Natural killer cell (primary cell): ENCODE results near the gene ACSM2B. TPM values are rescaled to one million over a fixed set of nuclear protein-coding genes. Genes with fewer than 3 reads are reported as not detected.
"Not testable (repeated sequence)": the region's sequence is repeated elsewhere in the genome, so short reads cannot be mapped to it uniquely, and the experiment has no call there.

Source experiments
- ATAC-seq, 3 donors: fragments of 150-1000 bp in 2 of 3; fragments of 200-7000 bp in 1 of 3; cut with Tn5 transposase; 1 replicate in 1 of 3; 2 replicates in 2 of 3; pipeline ENCODE4 v1.10.0; 2021; ENCODE audit warnings: mild to moderate bottlenecking in 2 of 3, moderate library complexity in 2 of 3
- DNase-seq, 2 donors: peaks; one replicate each; pipeline versions ENCODE4 v3.0.0 to v3.0.0-alpha.2; 2013 to 2021; ENCODE audit warnings: mixed read lengths in 1 of 2
- H3K27ac ChIP-seq: one replicate; pipeline ENCODE4 v1.5.1; 2013; ENCODE audit warnings: mild to moderate bottlenecking, low read length
- H3K27me3 ChIP-seq: one replicate; pipeline ENCODE4 v1.6.1; 2013; ENCODE audit warnings: low read length; ENCODE audit not compliant: control insufficient read depth, insufficient read depth
- H3K36me3 ChIP-seq: one replicate; pipeline ENCODE4 v1.6.1; 2013; ENCODE audit warnings: low read length; ENCODE audit not compliant: control insufficient read depth, insufficient read depth
- H3K4me1 ChIP-seq: one replicate; pipeline ENCODE4 v1.6.1; 2013; ENCODE audit warnings: low read length; ENCODE audit not compliant: control insufficient read depth, insufficient read depth
- H3K4me3 ChIP-seq: one replicate; pipeline ENCODE4 v1.5.1; 2013; ENCODE audit warnings: low read length
- H3K9me3 ChIP-seq: one replicate; pipeline ENCODE4 v1.6.1; 2013; ENCODE audit warnings: low read length; ENCODE audit not compliant: control insufficient read depth, insufficient read depth
- H3K27ac Mint-ChIP-seq, 2 donors: one replicate each; pipeline ENCODE4 v1.8.0; 2022; ENCODE audit warnings: mild to moderate bottlenecking in 2 of 2, mixed read lengths in 2 of 2, moderate library complexity in 1 of 2
- H3K27me3 Mint-ChIP-seq, 2 donors: one replicate each; pipeline ENCODE4 v1.8.0; 2022; ENCODE audit warnings: low read depth in 2 of 2, mixed read lengths in 2 of 2
- H3K36me3 Mint-ChIP-seq: one replicate; pipeline ENCODE4 v1.8.0; 2022; ENCODE audit warnings: mixed read lengths
- H3K4me1 Mint-ChIP-seq, 2 donors: one replicate each; pipeline ENCODE4 v1.8.0; 2022; ENCODE audit warnings: mixed read lengths in 2 of 2
- H3K4me3 Mint-ChIP-seq: one replicate; pipeline ENCODE4 v1.8.0; 2022; ENCODE audit warnings: mild to moderate bottlenecking, moderate library complexity, mixed read lengths
- H3K9me3 Mint-ChIP-seq, 2 donors: one replicate each; pipeline ENCODE4 v1.8.0; 2022; ENCODE audit warnings: mixed read lengths in 2 of 2
- CTCF ChIP-seq: fragments of 200-600 bp; IDR thresholded peaks from one replicate; pipeline ENCODE4 v1.8.0; 2022; ENCODE audit warnings: antibody characterized with exemption
- WGBS: methylation state at CpG from one replicate; pipeline ENCODE4 v1.1.7; 2013; ENCODE audit warnings: missing lambda C conversion rate; ENCODE audit not compliant: insufficient coverage; 5-methylcytosine and 5-hydroxymethylcytosine counted together
- intact Hi-C: fragments of 100-400 bp; cut with micrococcal nuclease; formaldehyde crosslinking; loops from one replicate; pipeline ENCODE4 v1.14.2; 2022
- total RNA-seq, 4 donors: library from RNA; stranded (reverse); fragments of 120-200 nt in 1 of 4; gene quantifications; one replicate each; pipeline versions ENCODE4 v1.2.3 to v1.2.4, GENCODE V29; 2013 to 2022

Gene ACSM2B
- total RNA-seq = not detected
- total RNA-seq (2013) = not detected

DNA sequence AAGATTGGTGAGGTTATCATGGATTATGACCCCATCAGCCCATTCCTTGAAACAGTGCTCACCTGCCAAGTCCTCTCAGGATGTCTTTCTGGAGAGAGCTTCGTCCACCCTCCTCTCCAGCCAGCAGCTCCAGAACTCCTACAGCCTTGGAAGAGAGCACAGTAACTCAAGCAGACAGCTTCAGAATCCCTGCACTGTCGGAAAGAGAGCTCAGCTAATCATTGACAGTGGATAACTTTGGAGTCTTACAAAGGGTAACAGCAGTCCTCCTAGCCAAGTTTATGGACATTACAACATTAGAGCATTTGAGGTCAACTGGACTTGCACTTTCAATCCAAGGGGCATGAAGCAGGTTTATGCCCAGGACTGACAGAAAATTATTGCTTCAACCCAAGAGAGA lies at the start of gene ACSM2B:
Gene ACSM2B (minus strand): TSS at position 223 of the 400 bp plus-strand sequence. CDS start 11,522 bp downstream, outside the sequence.
- H3K27me3 Mint-ChIP-seq, H3K27ac ChIP-seq, H3K27ac Mint-ChIP-seq, ATAC-seq, H3K36me3 Mint-ChIP-seq, H3K9me3 Mint-ChIP-seq, H3K4me1 Mint-ChIP-seq, H3K4me1 ChIP-seq, H3K4me3 ChIP-seq, H3K36me3 ChIP-seq, H3K4me3 Mint-ChIP-seq, H3K27me3 ChIP-seq, DNase-seq, H3K9me3 ChIP-seq, intact Hi-C loops: not testable (repeated sequence)
- WGBS = no CpG with 5 or more reads among the region's 2 CpGs

DNA sequence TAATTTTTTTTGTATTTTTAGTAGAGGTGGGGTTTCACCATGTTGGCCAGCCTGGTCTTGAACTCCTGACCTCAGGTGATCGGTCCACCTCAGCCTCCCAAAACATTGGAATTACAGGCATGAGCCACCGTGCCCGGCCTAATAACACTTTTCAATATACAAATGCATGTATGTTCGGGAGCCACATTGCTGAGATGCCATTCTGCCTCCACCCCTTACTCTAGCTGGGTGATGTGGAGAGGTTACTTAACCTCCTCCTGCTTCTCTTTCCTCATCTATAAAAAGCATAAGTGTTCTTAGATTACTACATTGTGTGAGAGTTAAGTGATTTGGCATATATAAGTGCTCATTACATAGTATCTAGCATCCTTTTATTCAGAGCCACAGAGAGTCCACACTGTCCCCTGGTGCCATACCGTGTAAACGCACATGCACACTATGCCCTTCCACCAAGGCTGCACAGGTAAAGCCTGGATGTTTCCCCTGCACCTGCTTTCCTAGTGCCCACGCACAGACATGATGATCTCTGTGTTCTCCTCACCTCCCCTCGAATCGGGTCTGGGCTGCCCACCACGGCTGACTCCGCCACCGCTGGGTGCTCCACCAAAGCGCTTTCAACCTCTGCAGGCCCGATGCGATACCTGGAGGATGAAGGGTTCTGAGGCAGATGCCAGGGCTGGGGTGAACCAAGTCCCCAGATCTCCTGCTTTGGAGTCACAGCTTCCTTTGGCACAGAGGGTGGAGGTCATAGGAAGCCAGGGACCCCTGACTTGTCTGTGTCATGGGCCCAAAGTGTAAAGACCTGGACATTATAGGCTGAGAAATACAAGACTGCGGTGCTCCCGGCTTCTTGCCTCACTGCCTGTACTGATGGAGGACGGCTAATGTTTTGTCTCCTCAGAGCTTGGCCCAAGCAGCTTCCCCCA lies 49.0 kb upstream of the ACSM2B start:
- no peaks in the 10 kb centered on the region for H3K4me1 ChIP-seq
- H3K4me3 Mint-ChIP-seq = no peak overlapping the region
- intact Hi-C loops = no loop called here
- H3K4me1 Mint-ChIP-seq = peaks cover 0 to 4% of the 10 kb centered on the region in 2 donors
- H3K27me3 Mint-ChIP-seq = peaks cover 0 to 3% of the 10 kb centered on the region in 2 donors
- no peak overlapping the region for H3K4me3 ChIP-seq
- DNase-seq = no peak
- H3K9me3 Mint-ChIP-seq = no peaks in the 10 kb centered on the region
- no peak overlapping the region for H3K27ac Mint-ChIP-seq
- H3K27me3 ChIP-seq = no peaks in the 10 kb centered on the region
- no peaks in the 10 kb centered on the region for H3K36me3 Mint-ChIP-seq
- ATAC-seq = no peak
- no peaks in the 10 kb centered on the region for H3K9me3 ChIP-seq
- no peaks in the 10 kb centered on the region for H3K36me3 ChIP-seq
- WGBS = 94% methylated on average over 17 of the region's 18 CpGs
- TF ChIP-seq CTCF = no peak
- no peak overlapping the region for H3K27ac ChIP-seq

DNA sequence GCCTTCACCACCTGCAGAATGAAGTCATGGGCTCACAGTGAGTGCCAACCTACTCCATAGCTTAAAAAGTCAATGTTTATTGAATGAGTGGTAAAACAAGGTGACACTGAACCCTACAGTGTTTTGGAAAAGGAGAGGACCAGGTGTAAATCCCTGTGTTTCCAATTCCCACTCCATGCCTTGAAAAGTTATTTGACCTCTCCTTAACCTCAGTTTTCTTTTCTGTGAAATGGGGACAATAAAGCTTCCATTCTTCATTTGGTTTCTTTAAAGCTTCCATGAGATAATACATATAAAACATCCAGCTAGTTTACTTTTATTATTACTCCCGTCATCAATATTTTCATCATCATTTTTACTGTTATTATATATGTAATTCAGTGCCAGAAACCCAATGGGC lies 48.0 kb upstream of the ACSM2B start:
- Mint-ChIP-seq H3K9me3 (no peaks in the 10 kb centered on the region), H3K4me3 (no peak overlapping the region), H3K27ac (no peak overlapping the region), H3K4me1 (peaks cover 0 to 4% of the 10 kb centered on the region in 2 donors), H3K27me3 (peaks cover 0 to 3% of the 10 kb centered on the region in 2 donors), H3K36me3 (no peaks in the 10 kb centered on the region)
- no peaks in the 10 kb centered on the region for H3K27me3 ChIP-seq
- H3K4me1 ChIP-seq = no peaks in the 10 kb centered on the region
- no peak overlapping the region for H3K27ac ChIP-seq
- no peaks in the 10 kb centered on the region for H3K9me3 ChIP-seq
- WGBS = no CpG with 5 or more reads among the region's 1 CpG
- intact Hi-C loops = no loop called here
- ATAC-seq (no peak), DNase-seq (no peak)
- no peak for TF ChIP-seq CTCF
- no peaks in the 10 kb centered on the region for H3K36me3 ChIP-seq
- no peak overlapping the region for H3K4me3 ChIP-seq

DNA sequence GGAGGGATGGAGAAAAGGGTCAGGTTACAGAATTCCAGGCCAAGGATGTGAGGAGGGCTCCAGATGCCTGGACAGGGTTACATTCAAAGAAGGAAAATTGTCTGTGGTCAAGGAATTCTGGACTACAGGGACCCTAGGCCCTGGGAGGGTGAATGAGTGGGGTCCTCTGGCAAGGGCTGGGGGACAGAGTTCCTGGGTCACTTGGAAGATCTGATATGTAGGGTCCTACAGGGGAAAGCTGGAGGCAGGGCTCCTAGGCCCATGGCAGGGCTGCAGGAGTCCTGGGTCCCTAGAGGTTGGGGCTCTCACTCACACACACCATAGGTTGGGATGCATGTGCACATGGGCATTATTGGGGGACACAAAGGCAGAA lies 46.3 kb upstream of the ACSM2B start:
- Mint-ChIP-seq H3K4me3 (no peak overlapping the region), H3K9me3 (no peaks in the 10 kb centered on the region), H3K4me1 (no peaks in the 10 kb centered on the region), H3K36me3 (no peaks in the 10 kb centered on the region), H3K27ac (no peak overlapping the region), H3K27me3 (peaks cover 7 to 8% of the 10 kb centered on the region in 2 donors)
- Histone ChIP-seq H3K27ac (no peak overlapping the region), H3K27me3 (no peaks in the 10 kb centered on the region), H3K4me3 (no peak overlapping the region), H3K36me3 (no peaks in the 10 kb centered on the region), H3K4me1 (no peaks in the 10 kb centered on the region), H3K9me3 (no peaks in the 10 kb centered on the region)
- intact Hi-C loops = no loop called here
- no peak for TF ChIP-seq CTCF
- DNase-seq = no peak
- ATAC-seq = no peak
